H1 (cell line): ENCODE measurements around the gene BZW1. TPM values are rescaled to one million over a fixed set of nuclear protein-coding genes. Genes with fewer than 3 reads are reported as not detected.

Experiments used
- CTCF ChIA-PET: fragments of 300-600 bp; sonication (Branson Sonifier 250); formaldehyde crosslinking; loops from one replicate; lab custom pipeline; 2021; ENCODE audit not compliant: partially characterized antibody; lab: Charles Lee
- POLR2A ChIA-PET: fragments of 300-600 bp; sonication (Branson Sonifier 250); formaldehyde crosslinking; loops from one replicate; lab custom pipeline; 2021; ENCODE audit warnings: inconsistent platforms; ENCODE audit not compliant: partially characterized antibody; lab: Charles Lee
- DNase-seq, 2 experiments: peaks; one replicate each; pipeline versions ENCODE4 v3.0.0 to v3.0.0-alpha.2; 2010 to 2022; ENCODE audit warnings: low spot score in 2 of 2, low read depth in 1 of 2, mixed read lengths in 1 of 2
- FAIRE-seq: peaks from 2 replicates; lab custom pipeline; 2011; peaks lifted over from hg19 to GRCh38; lab: Jason Lieb, UNC
- H2AFZ ChIP-seq: 2 replicates; pipeline ENCODE4 v1.8.1; 2012; ENCODE audit warnings: low read length, inconsistent platforms
- H2AK5ac ChIP-seq: 2 replicates; pipeline ENCODE4 v1.6.1; 2013; ENCODE audit warnings: low read depth, low read length
- H2BK120ac ChIP-seq: replicated peaks from 2 replicates; pipeline ENCODE3; 2013; ENCODE audit warnings: low read depth, low read length, inconsistent platforms
- H2BK12ac ChIP-seq: 2 replicates; pipeline ENCODE4 v1.6.1; 2013; ENCODE audit warnings: low read depth, low read length
- H2BK15ac ChIP-seq: 2 replicates; pipeline ENCODE4 v1.6.1; 2013; ENCODE audit warnings: low read length
- H2BK20ac ChIP-seq: 2 replicates; pipeline ENCODE4 v1.6.1; 2013; ENCODE audit warnings: low read length
- H2BK5ac ChIP-seq: 2 replicates; pipeline ENCODE4 v1.6.1; 2013; ENCODE audit warnings: low read depth, low read length
- H3K14ac ChIP-seq: 2 replicates; pipeline ENCODE4 v1.6.1; 2013; ENCODE audit warnings: inconsistent platforms; ENCODE audit not compliant: insufficient read length
- H3K18ac ChIP-seq: 2 replicates; pipeline ENCODE4 v1.6.1; 2013; ENCODE audit warnings: low read length; ENCODE audit errors: extremely low read depth
- H3K23ac ChIP-seq: 2 replicates; pipeline ENCODE4 v1.6.1; 2013; ENCODE audit warnings: inconsistent platforms; ENCODE audit not compliant: insufficient read length
- H3K23me2 ChIP-seq: 2 replicates; pipeline ENCODE4 v1.6.1; 2013; ENCODE audit warnings: low read depth, low read length
- H3K27ac ChIP-seq: 2 replicates; pipeline ENCODE4 v1.6.1; 2011; ENCODE audit warnings: low read depth, low read length, inconsistent platforms
- H3K27me3 ChIP-seq, 4 experiments: replicated peaks in 1 of 4; 1 replicate in 1 of 4; 2 replicates in 3 of 4; pipeline versions ENCODE4 v1.6.1 to v1.8.1; 2011 to 2013; ENCODE audit warnings: low read length in 3 of 4, mild to moderate bottlenecking in 3 of 4, inconsistent platforms in 2 of 4, mixed read lengths in 2 of 4, moderate library complexity in 1 of 4; ENCODE audit not compliant: control insufficient read depth in 3 of 4, insufficient read depth in 3 of 4; ENCODE audit errors: extremely low read depth in 1 of 4
- H3K36me3 ChIP-seq, 4 experiments: 2 replicates each; pipeline versions ENCODE4 v1.6.1 to v1.8.1; 2011 to 2013; ENCODE audit warnings: mild to moderate bottlenecking in 4 of 4, low read length in 3 of 4, moderate library complexity in 2 of 4, control low read depth in 1 of 4, inconsistent platforms in 1 of 4; ENCODE audit not compliant: insufficient read depth in 4 of 4, control insufficient read depth in 2 of 4
- H3K4ac ChIP-seq: replicated peaks from 2 replicates; pipeline ENCODE3; 2013; ENCODE audit warnings: low read length, low read depth, mixed read lengths, inconsistent platforms; ENCODE audit not compliant: insufficient read length
- H3K4me1 ChIP-seq, 4 experiments: replicated peaks in 1 of 4; 1 replicate in 1 of 4; 2 replicates in 3 of 4; pipeline versions ENCODE4 v1.6.1 to v1.8.1; 2011 to 2013; ENCODE audit warnings: low read length in 3 of 4, inconsistent platforms in 2 of 4, mixed read lengths in 1 of 4; ENCODE audit not compliant: insufficient read depth in 4 of 4, control insufficient read depth in 3 of 4
- H3K4me2 ChIP-seq, 2 experiments: 2 replicates each; pipeline versions ENCODE4 v1.6.1 to v1.8.1; 2011 to 2013; ENCODE audit warnings: low read depth in 2 of 2, low read length in 2 of 2, control low read depth in 1 of 2, inconsistent platforms in 1 of 2, mild to moderate bottlenecking in 1 of 2; ENCODE audit not compliant: insufficient read depth in 1 of 2
- H3K4me3 ChIP-seq, 4 experiments: fragments of 200-600, 300-600 bp in 1 of 4; sonication (generic), shearing (Covaris generic), sonication (Bioruptor Twin) in 1 of 4; 2 replicates each; pipeline versions ENCODE4 v1.5.1 to v1.8.1; 2011 to 2016; ENCODE audit warnings: low read length in 4 of 4, low read depth in 3 of 4, control low read depth in 2 of 4, inconsistent platforms in 2 of 4, mild to moderate bottlenecking in 2 of 4, mixed read lengths in 1 of 4, moderate library complexity in 1 of 4; ENCODE audit not compliant: insufficient read depth in 2 of 4; ENCODE audit errors: extremely low read depth in 1 of 4
- H3K56ac ChIP-seq: replicated peaks from 2 replicates; pipeline ENCODE3; 2013; ENCODE audit warnings: low read depth, mild to moderate bottlenecking, mixed read lengths, low read length, inconsistent platforms; ENCODE audit not compliant: insufficient read length
- H3K79me1 ChIP-seq: 2 replicates; pipeline ENCODE4 v1.6.1; 2013; ENCODE audit warnings: low read depth, low read length, control low read depth
- H3K79me2 ChIP-seq, 2 experiments: 2 replicates each; pipeline versions ENCODE4 v1.6.1 to v1.8.1; 2012 to 2013; ENCODE audit warnings: low read length in 2 of 2, mild to moderate bottlenecking in 2 of 2, inconsistent platforms in 1 of 2; ENCODE audit not compliant: insufficient read depth in 2 of 2, control insufficient read depth in 1 of 2
- H3K9ac ChIP-seq, 4 experiments: replicated peaks in 1 of 4; 1 replicate in 1 of 4; 2 replicates in 3 of 4; pipeline versions ENCODE4 v1.6.1 to v1.8.1; 2011 to 2013; ENCODE audit warnings: low read depth in 3 of 4, low read length in 3 of 4, control low read depth in 2 of 4, mild to moderate bottlenecking in 2 of 4, moderate library complexity in 2 of 4, inconsistent platforms in 1 of 4; ENCODE audit errors: extremely low read depth in 1 of 4
- H3K9me3 ChIP-seq, 2 experiments: 2 replicates each; pipeline versions ENCODE4 v1.6.1 to v1.8.1; 2012 to 2013; ENCODE audit warnings: mild to moderate bottlenecking in 2 of 2, moderate library complexity in 2 of 2, control low read depth in 1 of 2, inconsistent platforms in 1 of 2, low read depth in 1 of 2, low read length in 1 of 2, mixed read lengths in 1 of 2; ENCODE audit not compliant: insufficient read depth in 2 of 2
- H4K20me1 ChIP-seq, 2 experiments: replicated peaks in 1 of 2; 2 replicates each; pipeline versions ENCODE3 to v1.8.1; 2011 to 2013; ENCODE audit warnings: inconsistent platforms in 2 of 2, low read length in 2 of 2, mild to moderate bottlenecking in 1 of 2; ENCODE audit not compliant: insufficient read depth in 2 of 2, control insufficient read depth in 1 of 2
- H4K5ac ChIP-seq: 2 replicates; pipeline ENCODE4 v1.6.1; 2013; ENCODE audit warnings: low read length, low read depth, mixed read lengths, inconsistent platforms; ENCODE audit not compliant: insufficient read length
- H4K8ac ChIP-seq: 2 replicates; pipeline ENCODE4 v1.8.0; 2013; ENCODE audit warnings: mild to moderate bottlenecking, moderate library complexity, low read length, inconsistent platforms; ENCODE audit not compliant: insufficient read depth; ENCODE audit errors: extremely low read depth
- H4K91ac ChIP-seq: replicated peaks from 2 replicates; pipeline ENCODE3; 2013; ENCODE audit warnings: low read length, mixed read lengths, inconsistent platforms; ENCODE audit not compliant: insufficient read length
- BCL11A ChIP-seq, 2 experiments: IDR thresholded peaks; one replicate each; pipeline ENCODE4 v1.6.1; 2011; ENCODE audit warnings: low read depth in 2 of 2, low read length in 2 of 2, mild to moderate bottlenecking in 2 of 2
- CBX5 ChIP-seq: fragments of 300-800, 300-1000 bp; sonication (generic); IDR thresholded peaks from 2 replicates; pipeline ENCODE4 v1.7.1; 2016; ENCODE audit warnings: antibody characterized with exemption, low read length, low read depth
- GABPA ChIP-seq: IDR thresholded peaks from 2 replicates; pipeline ENCODE4 v1.6.1; 2011; ENCODE audit warnings: mild to moderate bottlenecking, low read length, moderate library complexity, borderline replicate concordance; ENCODE audit not compliant: insufficient read depth
- JUND ChIP-seq: IDR thresholded peaks from 2 replicates; pipeline ENCODE4 v1.6.1; 2011; ENCODE audit warnings: mild to moderate bottlenecking, improper control_type of control experiment, low read length
- KDM4A ChIP-seq: IDR thresholded peaks from one replicate; pipeline ENCODE4 v1.7.1; 2012; ENCODE audit warnings: low read depth, mild to moderate bottlenecking, moderate library complexity, low read length, inconsistent platforms; ENCODE audit not compliant: severe bottlenecking
- NRF1 ChIP-seq: IDR thresholded peaks from 2 replicates; pipeline ENCODE4 v1.6.1; 2011; ENCODE audit warnings: mild to moderate bottlenecking, low read depth, low read length, improper control_type of control experiment
- POU5F1 ChIP-seq: IDR thresholded peaks from 2 replicates; pipeline ENCODE4 v1.6.1; 2011; ENCODE audit warnings: low read depth, mild to moderate bottlenecking, low read length, moderate library complexity
- SIX5 ChIP-seq: IDR thresholded peaks from 2 replicates; pipeline ENCODE4 v1.6.1; 2011; ENCODE audit warnings: mild to moderate bottlenecking, low read depth, low read length
- TAF7 ChIP-seq: optimal IDR thresholded peaks from 2 replicates; pipeline ENCODE3; 2011; ENCODE audit warnings: low read depth, mild to moderate bottlenecking, inconsistent platforms, low read length, moderate library complexity, borderline replicate concordance
- TEAD4 ChIP-seq: IDR thresholded peaks from 2 replicates; pipeline ENCODE4 v1.6.1; 2012; ENCODE audit warnings: low read depth, low read length, inconsistent platforms, mixed read lengths
- YY1 ChIP-seq: IDR thresholded peaks from 2 replicates; pipeline ENCODE4 v1.6.1; 2011; ENCODE audit warnings: low read depth, mild to moderate bottlenecking, low read length
- WGBS, 2 experiments: shearing (Covaris generic) in 1 of 2; methylation state at CpG; one replicate each; pipeline versions ENCODE4 v1.1.6 to v1.1.7; 2013 to 2015; ENCODE audit warnings: low lambda C conversion rate in 2 of 2, mixed read lengths in 2 of 2, inconsistent platforms in 1 of 2, low coverage in 1 of 2, missing lambda C conversion rate in 1 of 2; ENCODE audit not compliant: insufficient replicate concordance in 2 of 2, insufficient coverage in 1 of 2, insufficient read length in 1 of 2; ENCODE audit errors: extremely low coverage in 1 of 2, missing lambda C conversion rate in 1 of 2; 5-methylcytosine and 5-hydroxymethylcytosine counted together
- polyA plus RNA-seq, 7 experiments: library from polyadenylated mRNA; depleted of rRNA in 3 of 7; stranded (reverse) in 5 of 7; unstranded in 2 of 7; fragments of >200 nt in 5 of 7; fragments of 200-250 nt in 2 of 7; gene quantifications; 1 replicate in 5 of 7; 2 replicates in 1 of 7; 4 replicates in 1 of 7; pipeline versions ENCODE4 v1.2.1 to v1.2.3, GENCODE V29; 2011 to 2013; ENCODE audit warnings: missing spikeins in 2 of 7, mixed read lengths in 2 of 7
- total RNA-seq: library from RNA; stranded (reverse); fragmentation: NEBNext Ultra II Directional; extraction: Animal tissue kit (Norgen Biotek cat#: 25700); gene quantifications from 2 replicates; pipeline ENCODE4 v1.2.1, GENCODE V29; 2021
- TF ChIP-seq, protein P1 (sequence below): IDR thresholded peaks from 2 replicates; pipeline ENCODE4 v1.6.1; 2012; ENCODE audit warnings: inconsistent platforms

BZW1 gene
- total and polyA plus RNA-seq, 2 of the 8 experiments (the other 6 are each of a cell fraction or from before 2014, with no cell fraction given): 152 to 335 TPM

DNA sequence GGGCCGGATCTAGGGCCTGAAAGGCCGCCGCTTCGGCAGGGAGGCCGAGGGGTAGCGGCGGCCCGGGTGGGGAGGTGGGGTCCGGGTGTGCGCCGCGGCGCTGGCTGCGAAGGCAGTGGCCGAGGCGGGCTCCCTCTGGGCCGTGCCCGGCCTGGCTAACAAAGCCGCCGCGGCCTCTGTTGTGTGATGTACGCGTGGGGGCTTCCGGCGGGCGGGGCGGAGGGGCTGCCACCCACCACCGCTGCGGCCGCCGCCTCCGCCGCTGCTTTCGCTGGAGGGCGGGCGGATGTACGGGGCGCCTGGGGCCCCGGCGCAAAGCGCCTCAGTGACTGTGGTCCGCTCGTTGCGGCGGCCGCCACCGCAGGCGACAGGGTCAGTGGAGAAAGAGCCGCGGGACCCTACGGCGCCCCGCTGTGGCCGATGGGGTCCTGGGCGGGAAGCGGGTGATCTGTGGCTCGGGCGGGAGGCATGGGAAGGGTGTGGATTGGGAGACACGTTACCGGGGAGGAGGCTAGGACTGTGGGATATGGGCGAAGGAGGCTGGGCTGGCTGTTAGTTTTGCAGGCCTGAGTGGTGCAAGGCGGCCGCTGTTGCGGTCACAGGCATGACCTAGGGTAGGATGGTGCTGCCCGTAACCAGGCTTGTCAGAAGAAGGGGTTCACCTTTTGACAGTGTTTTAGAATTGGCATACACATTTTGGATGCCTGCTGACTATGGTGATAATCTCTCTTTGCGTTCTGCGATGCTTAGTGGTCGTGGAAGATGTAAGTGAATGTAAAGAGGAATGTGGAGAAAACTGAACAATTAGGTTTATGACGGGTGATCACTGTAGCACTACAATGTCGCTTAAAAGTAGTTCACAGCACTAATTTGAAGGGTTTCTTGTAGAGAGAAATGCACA is 662 bp downstream of the BZW1 start:
- H2BK20ac ChIP-seq: no peak overlapping the region
- WGBS, 2 experiments: 3% methylated on average over 67 of the region's 70 CpGs; no CpG with 5 or more reads in 1 of the 2 experiments
- no peaks in the 10 kb centered on the region for H3K27me3 ChIP-seq
- no peaks in the 10 kb centered on the region for H3K79me1 ChIP-seq
- H2BK120ac ChIP-seq: no peak overlapping the region
- H3K23ac ChIP-seq: no peak overlapping the region
- H3K14ac ChIP-seq: no peak overlapping the region
- H4K5ac ChIP-seq: peak overlapping the region; percentile 80
- H2BK15ac ChIP-seq: no peak overlapping the region
- peaks cover 9% of the 10 kb centered on the region for H3K23me2 ChIP-seq
- peaks cover 8 to 18% of the 10 kb centered on the region in 2 experiments for H4K20me1 ChIP-seq
- peak overlapping the region; percentile 100 for H4K8ac ChIP-seq
- ChIA-PET POLR2A (interaction anchor here (1.2 to 2.7 kb wide), 3 partner anchors 32 to 77 kb away, joined by 3 to 11 read pairs (median 9); partner anchors contain the start of genes CLK1, NIF3L1 and PPIL3), CTCF (no interaction called here)
- H2AFZ ChIP-seq: no peak overlapping the region
- no peak overlapping the region for H2AK5ac ChIP-seq
- peak overlapping the region; percentile 87 to 94 for H3K4me2 ChIP-seq
- peak overlapping the region; percentile 100 for H3K27ac ChIP-seq
- peak overlapping the region; percentile 86 to 99 (median 96) for H3K4me3 ChIP-seq
- H4K91ac ChIP-seq: no peak overlapping the region
- peak overlapping the region; percentile 37 for H2BK5ac ChIP-seq
- no peak overlapping the region for H2BK12ac ChIP-seq
- peak overlapping the region; percentile 13 for H3K56ac ChIP-seq
- H3K4me1 ChIP-seq: peaks cover 2 to 9% (median 5%) of the 10 kb centered on the region in 4 experiments; a peak in 6 of 7 replicates
- H3K79me2 ChIP-seq: peaks cover 17 to 44% of the 10 kb centered on the region in 2 experiments
- DNase-seq: peak in 1 of 2 experiments; percentile 71
- H3K9me3 ChIP-seq: no peaks in the 10 kb centered on the region
- H3K4ac ChIP-seq: no peak overlapping the region
- H3K36me3 ChIP-seq: peaks cover 26 to 42% (median 37%) of the 10 kb centered on the region in 4 experiments
- H3K9ac ChIP-seq: peak overlapping the region; percentile 93 to 99 (median 96)
- H3K18ac ChIP-seq: peak overlapping the region; percentile 66; the same call in 1 of the 2 replicates
- FAIRE-seq: no peak
- TF ChIP-seq JUND (no peak), BCL11A (IDR thresholded peaks at IDR 0.05; ENCODE audit: low read depth in 2 of 2, low read length in 2 of 2) (no peak), TAF7 (no peak), CBX5 (no peak), GABPA (no peak), NRF1 (no peak), KDM4A (peak; percentile 38), YY1 (no peak), POU5F1 (no peak), TEAD4 (no peak), SIX5 (no peak)
- TF ChIP-seq, protein P1, sequence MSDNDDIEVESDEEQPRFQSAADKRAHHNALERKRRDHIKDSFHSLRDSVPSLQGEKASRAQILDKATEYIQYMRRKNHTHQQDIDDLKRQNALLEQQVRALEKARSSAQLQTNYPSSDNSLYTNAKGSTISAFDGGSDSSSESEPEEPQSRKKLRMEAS: 0 out of 2 replicates have a peak, but pooled peaks have one; percentile 35
